ELF-1 (cell line): ENCODE results near the gene CBX3.
A peak's percentile ranks its signal among the peaks of the same experiment; 100 is the strongest.
"Not testable (repeated sequence)": the region's sequence is repeated elsewhere in the genome, so short reads cannot be mapped to it uniquely, and the experiment has no call there.

Source experiments
- DNase-seq: peaks from one replicate; pipeline ENCODE4 v3.0.0-alpha.2; 2016; ENCODE audit warnings: low read depth, low spot score

Gene CBX3

DNA sequence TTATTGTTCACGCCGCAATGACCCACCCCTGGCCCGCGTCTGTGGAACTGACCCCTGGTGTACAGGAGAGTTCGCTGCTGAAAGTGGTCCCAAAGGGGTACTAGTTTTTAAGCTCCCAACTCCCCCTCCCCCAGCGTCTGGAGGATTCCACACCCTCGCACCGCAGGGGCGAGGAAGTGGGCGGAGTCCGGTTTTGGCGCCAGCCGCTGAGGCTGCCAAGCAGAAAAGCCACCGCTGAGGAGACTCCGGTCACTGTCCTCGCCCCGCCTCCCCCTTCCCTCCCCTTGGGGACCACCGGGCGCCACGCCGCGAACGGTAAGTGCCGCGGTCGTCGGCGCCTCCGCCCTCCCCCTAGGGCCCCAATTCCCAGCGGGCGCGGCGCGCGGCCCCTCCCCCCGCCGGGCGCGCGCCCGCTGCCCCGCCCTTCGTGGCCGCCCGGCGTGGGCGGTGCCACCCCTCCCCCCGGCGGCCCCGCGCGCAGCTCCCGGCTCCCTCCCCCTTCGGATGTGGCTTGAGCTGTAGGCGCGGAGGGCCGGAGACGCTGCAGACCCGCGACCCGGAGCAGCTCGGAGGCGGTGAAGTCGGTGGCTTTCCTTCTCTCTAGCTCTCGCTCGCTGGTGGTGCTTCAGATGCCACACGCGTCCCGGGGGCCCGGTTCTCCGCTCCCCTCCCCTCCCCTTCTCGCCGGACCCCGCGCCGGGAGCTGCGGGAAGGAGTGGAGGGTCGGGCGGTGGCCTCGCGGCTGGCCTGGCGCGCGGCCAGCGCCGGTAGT lies at the start of gene CBX3:
Gene CBX3, plus strand, starts transcription at position 499 of the 772 bp plus-strand sequence. CDS start 1,254 bp downstream, outside the sequence.
- peak; percentile 97 for DNase-seq

DNA sequence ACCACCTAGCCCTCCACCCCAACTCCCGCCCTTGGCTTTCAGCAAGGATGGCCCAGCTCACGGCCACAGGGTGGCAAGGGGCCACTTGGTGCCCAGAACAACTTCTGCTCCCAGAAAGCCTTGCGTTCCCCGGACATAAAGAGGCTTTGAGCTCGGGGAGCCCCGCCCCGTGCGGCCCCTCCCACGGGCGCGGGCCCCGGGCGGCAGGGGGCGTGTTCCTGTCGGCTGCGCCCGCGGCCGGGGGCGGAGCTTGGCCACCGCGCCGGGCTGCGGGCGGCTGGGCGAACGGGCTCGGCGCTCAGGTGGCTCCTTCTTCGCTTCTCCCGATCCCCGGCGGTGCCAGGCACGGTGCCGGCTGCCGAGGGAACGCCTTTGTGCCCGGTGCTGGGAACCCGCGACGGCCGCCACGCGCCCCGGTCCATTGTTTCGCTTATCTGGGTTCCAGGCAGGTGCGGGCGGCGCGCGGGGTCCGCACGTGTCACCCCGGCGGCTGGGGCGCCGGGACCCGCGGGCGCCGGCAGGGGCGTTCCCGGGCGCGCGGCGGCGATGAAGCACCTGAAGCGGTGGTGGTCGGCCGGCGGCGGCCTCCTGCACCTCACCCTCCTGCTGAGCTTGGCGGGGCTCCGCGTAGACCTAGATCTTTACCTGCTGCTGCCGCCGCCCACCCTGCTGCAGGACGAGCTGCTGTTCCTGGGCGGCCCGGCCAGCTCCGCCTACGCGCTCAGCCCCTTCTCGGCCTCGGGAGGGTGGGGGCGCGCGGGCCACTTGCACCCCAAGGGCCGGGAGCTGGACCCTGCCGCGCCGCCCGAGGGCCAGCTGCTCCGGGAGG lies 49.4 kb upstream of the CBX3 start, which contains the start of gene NFE2L3:
Gene NFE2L3, plus strand, starts transcription at position 246 of the 829 bp plus-strand sequence. Its CDS starts 301 bp downstream, at position 547.
- DNase-seq, result peak; percentile 71

DNA sequence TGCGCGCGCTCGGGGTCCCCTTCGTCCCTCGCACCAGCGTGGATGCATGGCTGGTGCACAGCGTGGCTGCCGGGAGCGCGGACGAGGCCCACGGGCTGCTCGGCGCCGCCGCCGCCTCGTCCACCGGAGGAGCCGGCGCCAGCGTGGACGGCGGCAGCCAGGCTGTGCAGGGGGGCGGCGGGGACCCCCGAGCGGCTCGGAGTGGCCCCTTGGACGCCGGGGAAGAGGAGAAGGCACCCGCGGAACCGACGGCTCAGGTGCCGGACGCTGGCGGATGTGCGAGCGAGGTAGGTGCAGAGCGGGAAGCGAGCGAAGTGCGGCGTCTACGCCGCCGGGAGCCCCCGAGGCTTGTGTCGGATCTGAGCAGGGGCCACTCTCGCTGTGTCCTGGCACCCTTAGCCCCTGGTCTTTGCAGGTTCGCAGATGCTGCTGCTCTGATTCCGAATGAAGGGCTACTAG lies 48.7 kb upstream of the CBX3 start:
- DNase-seq, result peak; percentile 44

DNA sequence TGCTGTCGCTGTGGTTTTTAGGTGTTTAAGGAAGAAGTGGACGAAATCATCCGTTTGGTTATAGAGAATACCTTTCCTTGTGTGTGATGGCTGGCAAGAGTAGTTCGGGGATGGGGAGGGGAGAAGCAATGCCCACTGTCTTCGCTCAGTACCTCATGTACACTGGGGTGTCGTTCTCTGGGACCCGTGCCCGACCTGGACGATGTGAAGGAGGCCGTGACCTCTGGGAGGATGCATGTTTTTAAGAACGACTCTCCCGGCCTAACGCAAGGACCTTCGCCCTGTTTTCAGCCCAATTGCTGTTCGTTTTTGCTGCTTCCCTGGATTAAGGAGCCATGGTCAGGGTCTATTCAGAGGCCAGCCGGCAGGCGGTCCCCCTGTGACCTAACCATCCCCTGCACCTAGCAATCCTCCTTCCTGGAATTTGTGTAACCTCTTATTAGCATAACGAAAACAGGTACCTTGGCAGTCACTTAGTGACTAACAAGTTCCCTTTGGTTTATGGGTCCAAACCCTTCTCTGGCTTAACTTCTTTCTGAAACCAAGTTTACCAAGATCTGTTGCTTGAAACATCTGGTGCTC lies 48.2 kb upstream of the CBX3 start:
- peak; percentile 68 for DNase-seq

DNA sequence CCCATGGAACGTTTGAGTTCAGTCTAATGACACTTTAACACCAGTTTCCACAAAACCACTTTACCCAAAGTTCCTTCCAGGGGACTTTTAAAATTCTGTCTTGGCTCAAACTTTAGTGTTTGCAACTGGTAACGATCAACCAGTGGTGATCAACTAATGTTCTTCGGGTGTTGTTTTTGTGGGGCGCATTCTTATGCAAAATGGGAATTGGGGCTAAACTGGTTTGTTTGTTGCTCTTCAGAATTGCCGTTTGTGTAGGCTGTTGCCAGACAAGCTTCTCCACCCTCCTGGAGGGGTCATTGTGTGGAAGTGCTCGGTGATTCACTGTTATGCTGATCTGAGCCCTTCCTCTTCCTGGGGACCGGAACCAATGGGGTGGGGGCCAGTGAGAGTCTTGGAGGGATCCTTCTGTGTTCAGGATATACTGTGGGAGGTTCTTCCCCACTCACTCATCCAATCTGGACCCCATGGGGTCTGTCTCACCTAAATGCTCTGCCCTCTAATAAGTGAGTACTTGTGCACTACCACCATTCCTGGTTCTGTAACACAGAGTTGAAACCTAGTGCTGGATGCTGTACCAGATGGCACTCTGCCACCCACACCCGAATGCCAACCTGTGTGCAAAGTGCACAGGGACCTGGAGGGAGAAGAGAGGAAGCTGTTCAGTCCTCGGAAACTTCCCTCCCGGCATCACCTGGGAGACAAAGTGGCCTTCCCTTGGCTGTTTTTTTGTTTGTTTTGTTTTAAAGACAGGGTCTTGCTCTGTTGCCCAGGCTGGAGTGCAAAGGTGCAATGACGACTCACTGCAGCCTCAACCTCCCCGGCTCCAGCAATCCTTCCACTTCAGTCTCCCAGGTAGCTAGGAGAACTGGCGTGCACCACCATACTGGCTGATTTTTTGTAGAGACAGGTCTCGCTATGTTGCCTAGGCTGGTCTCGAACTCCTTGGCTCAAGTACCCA lies 47.4 kb upstream of the CBX3 start:
- peak; percentile 80 for DNase-seq

DNA sequence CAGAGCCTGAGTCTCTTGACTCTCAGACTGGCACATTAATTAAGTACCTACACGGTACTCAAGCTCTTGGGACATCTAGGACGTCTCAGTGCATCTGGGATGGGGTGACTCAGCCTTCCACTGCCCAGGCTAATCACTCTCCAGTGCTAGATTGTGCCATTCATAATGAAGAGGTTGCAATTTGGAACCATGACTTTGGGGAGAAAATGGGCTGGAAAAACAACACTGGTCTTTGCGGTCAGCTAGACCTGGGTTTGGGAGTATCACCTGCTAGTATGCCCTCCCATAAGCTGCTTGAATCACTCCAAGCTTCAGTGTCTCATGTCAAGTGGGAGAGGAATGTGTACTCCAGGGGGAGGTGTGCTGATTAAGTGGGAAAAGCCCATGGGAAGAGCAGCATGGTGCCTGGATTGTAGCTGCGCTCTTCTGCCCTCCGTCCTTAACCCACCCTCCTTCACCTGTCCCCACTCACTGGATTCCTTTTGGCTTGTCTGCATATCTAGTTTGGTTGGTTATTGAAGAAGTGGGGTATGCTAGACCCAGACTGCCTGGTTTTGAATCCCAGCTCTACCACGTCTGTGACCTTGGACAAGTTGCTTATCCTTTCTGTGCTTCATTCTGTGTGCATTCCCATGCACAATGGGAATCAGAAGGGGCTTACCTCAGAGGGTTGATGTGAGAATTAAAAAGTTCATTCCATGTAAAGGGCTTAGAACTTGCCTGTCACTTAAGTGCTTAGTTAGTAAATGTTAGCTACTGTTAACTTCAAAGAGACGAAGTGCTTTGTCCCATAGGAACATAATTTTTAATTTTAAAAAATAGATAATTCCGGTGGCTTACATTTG lies 45.8 kb upstream of the CBX3 start:
- DNase-seq, result peak; percentile 53

DNA sequence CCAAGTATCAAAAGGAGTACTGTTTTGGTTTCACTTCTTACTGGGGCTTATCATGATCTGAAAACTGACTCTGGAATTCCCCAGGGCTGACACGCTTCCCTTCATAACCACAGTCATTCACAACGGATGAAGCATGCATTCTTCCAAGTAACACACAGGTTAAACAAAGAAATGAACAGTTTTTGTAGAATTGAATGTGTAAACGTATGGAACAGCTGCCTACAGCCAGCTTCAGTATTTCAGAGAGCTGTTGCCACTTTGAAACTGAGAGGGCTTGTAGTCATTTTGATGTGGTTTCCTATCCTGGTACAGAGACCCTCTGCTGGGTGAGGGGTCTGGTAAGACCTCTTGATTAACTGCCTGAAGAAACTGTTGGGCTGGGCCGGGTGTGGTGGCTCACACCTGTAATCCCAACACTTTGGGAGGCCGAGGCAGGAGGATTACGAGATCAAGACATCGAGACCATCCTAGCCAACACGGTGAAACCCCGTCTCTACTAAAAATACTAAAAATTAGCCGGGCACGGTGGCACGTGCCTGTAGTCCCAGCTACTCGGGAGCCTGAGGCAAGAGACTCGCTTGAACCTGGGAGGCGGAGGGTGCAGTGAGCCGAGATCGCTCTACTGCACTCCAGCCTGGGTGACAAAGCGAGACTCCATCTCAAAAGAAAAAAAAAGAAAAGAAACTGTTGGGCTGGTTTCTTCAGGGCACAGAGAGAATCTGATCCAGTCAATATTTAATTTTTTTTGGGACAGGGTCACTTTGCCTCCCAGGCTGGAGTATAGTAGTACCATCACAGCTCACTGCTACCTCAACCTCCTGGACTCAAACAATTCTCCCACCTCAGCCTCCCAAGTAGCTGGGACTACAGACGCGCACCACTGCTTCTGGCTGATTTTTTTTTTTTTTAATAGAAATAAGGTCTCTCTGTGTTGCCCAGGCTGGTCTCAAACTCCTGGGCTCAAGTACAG lies 44.8 kb upstream of the CBX3 start:
- DNase-seq, result no peak

DNA sequence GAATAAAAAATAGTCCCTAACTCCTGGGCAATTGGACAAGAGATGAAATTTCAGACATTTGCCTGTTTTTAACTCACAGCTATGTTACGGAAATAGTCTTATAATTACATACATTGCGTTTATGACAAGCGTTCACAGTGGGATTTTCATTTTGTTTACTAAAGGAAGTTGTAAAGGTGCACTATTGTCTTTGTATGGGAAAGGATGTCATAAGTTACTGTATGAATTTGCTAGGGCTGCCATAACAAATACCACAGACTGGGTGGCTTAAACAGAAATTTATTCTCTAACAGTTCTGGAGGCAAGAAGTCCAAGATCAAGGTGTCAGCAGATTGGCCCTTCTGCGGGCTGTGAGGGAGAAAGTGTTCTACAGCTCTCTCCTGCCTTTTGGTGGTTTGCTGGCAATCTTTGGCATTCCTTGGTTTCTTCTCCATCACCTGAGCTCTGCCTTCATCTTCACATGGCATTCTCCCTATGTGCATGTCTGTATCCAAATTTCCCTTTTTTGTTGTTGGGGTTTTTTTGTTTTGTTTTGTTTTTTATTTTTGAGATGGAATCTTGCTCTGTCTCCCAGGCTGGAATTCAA lies 43.9 kb upstream of the CBX3 start:
- no peak for DNase-seq

DNA sequence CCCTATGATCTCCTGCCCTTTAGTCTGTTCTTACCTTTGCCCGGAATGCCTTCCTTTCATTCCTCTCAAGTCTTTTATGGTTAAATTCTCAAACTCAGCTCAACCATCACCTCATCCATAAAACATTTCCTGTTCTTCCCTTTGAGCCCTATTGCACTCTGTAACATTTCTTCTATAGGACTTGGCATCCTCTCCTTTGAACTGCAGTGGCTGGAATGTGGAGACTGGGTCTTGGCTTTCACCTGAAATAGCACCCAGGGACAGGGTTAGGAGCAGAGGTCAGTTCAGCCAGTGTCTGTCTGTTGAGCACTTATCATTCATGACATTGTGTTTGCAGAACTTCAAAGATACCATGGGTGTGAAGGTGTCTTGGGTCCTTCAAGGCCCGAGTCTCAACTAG lies 42.3 kb upstream of the CBX3 start:
- DNase-seq, result no peak

DNA sequence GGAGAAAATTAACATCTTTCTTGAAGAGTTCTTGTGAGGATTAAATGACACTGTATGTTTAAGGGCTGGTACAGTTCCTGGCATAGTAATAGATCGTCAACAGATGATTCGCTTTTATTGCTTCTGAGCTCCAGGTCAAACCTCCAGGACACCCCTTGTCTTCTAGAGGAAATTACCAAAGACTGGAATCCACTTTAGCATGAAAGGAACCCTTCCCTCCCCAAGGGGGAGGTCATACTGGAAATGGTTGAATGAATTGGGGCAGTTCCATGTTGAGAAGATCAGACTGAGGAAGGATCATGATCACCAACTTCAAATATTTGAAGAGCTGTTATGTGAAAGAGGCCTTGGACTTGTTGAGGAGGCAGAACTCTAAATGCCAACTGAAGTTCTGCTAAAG lies 40.6 kb upstream of the CBX3 start:
- no peak for DNase-seq

DNA sequence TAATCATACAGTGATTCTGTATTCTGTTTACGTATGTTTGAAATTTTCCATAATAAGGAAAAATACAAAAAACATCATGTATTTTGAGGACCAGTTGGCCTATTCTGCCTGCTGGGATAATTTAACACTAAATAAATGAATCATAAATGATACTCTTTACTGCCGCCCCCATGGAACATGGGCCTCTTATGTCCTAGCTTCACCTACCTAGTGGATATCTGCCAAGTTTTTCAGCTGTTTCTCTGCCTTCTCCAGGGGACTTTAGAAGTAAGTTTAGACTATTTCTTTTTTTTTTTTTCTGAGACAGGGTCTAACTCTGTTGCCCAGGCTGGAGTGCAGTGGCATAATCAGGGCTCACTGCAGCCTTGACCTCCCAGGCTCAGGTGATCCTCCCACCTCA lies 39.1 kb upstream of the CBX3 start:
- DNase-seq, result no peak

DNA sequence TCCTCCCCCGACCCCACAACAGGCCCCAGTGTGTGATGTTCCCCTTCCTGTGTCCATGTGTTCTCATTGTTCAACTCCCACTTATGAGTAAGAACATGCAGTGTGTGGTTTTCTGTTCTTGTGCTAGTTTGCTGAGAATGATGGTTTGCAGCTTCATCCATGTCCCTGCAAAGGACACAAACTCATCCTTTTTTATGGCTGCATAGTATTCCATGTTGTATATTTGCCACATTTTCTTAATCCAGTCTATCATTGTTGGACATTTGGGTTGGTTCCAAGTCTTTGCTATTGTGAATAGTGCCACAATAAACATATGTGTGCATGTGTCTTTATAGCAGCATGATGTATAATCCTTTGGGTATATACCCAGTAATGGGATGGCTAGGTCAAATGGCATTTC lies 37.7 kb upstream of the CBX3 start:
- not testable (repeated sequence) for DNase-seq

DNA sequence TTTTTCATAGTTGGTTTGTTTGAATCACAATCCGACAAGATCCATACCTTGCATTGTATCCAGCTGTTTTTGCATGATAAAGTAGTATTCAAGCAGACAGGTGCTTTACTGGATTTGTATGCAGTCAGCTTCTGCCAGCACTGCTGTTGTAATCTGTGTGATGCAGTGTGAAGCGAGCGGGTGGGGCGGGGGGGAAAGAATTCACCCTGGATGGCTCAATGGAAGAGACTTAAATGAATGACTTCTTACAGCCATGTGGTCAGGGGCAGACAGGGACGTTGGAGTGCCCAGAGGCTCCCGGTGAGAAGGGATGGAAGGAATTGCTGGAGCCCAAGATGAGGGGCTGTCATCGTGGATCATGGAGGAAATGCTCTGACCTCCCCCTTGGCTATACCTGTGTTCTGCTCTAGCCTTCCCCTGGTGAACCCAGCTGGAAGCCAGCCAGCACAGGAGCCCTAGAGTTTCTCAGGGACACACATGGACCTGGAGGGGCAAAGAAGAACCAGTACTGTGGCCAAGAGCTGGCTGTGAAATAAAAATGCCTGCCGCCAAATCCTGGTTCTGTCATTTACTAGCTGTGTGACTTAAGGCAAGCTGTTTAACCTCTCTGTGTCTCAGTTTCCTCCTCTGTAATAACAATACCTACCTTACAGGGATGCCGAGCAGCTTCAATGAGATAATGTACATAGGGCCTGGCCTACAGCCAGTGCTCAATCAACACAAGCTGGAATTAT lies 35.4 kb upstream of the CBX3 start:
- DNase-seq, result no peak

DNA sequence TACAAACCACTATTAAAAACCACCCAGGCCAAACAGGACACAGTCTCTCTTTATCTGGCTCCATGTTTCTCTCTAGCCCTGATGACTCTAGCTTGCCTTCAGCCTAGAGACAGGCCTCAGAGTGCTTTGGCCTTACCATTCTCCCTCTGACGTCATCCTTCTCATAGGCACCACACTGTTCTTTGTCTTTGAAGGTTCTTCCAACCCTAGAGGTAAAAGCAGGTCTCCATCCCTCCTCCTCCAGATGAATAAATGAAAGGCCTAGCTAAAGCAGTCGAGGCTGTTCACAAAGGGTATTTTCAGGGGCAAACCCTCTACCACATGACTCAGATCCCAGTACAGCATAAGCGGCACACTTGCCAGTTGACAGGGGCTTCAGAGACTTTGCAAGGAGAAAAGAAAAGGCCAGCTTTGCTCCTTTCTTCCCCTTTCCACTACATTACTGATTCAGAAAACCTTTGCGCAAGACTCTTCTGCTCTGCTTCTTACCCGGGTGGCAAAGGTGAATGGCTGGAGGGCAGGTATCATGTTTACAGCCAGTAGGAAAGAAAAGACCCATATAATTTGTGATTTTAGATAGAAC lies 34.8 kb upstream of the CBX3 start:
- peak; percentile 9 for DNase-seq

DNA sequence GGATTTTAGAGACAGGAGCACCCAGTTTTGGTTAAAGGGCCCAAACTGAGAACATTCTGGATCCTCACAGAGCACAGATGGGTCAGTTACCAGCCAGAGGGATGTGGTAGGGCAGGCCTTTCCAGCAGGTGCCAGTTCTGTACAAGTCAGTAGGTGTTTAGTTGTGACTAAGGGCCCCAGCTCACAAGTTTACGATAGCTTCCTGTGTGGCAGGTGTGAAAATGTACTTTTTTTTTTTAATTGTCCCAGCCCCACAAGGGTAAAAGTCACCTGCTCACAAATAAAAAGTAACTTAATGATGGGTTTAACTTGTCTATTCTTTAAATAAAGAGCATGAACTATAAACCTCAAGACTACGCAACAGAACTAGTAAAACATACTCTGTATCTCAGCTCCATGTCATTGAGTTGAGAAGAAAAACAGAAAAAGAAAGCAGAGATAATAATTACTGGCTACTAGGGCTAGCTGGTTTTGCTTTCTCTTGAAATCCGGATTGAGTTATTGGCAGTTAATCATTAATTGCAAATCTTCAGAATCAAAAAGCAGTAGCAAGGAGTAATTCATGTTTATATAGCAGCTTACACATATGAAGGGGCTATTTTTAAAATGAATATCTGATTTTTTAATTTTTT lies 34.1 kb upstream of the CBX3 start:
- no peak for DNase-seq

DNA sequence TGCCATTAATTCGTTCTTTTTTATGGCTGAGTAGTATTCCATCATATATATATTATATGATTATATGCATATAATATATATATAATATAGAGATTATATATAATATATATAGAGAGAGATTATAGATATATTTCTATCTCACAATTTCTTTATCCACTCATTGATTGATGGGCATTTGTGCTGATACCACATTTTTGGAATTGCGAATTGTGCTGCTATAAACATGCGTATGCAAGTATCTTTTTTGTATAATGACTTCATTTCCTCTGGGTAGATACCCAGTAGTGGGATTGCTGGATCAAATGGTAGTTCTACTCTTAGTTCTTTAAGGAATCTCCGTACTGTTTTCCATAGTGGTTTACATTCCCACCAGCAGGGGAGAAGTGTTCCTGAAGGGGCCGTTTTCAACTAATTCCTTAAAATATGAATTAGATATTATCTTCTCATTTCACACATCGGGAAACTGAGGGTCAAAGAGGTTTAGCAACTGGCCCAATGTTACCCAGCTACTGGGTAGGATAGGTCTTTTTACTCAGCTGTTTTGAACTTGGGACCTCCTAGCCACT lies 33.0 kb upstream of the CBX3 start:
- DNase-seq, result no peak

DNA sequence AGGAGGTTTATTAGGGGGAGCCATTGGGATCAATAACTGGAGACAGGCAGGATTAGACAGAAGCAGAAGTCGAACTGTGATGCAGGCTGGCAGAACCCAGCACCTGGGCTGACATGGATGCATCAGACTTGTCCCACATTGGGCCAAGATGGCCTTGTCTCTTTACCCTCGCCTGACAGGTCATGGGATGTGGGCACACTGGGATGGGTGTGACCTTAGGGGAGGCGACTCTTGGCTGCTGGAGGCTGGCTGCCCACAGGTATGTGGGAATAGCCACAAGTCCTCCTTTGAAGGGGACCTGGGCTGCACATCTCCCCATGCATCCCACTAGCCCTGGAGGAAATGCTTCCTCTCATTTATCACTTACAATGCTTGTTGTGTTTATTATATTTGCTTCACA lies 32.3 kb upstream of the CBX3 start:
- no peak for DNase-seq
